ENCODE results near the gene SPANXN3.
"Not testable (repeated sequence)": the region's sequence is repeated elsewhere in the genome, so short reads cannot be mapped to it uniquely, and the experiment has no call there.

The SPANXN3 gene, protein sequence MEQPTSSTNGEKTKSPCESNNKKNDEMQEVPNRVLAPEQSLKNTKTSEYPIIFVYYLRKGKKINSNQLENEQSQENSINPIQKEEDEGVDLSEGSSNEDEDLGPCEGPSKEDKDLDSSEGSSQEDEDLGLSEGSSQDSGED

DNA sequence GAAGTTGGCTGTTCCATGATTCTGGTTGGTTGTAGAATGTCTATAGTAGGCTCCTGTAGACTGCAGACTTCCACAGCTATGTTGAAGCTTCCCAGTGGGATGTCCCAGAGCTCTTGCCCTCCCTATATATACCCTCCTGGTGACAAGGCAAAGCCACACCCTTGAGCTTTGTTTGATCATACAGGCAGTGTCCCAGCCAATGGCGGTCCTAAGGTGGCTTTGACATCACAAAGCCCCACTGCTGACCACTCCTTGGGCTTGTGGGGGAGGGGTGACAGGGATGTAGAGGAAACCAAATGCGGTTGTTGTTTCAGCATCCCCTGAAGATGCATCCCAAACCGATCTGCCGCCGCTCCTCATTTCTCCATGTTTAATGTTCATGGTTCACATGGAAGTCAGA lies at the start of gene SPANXN3:
SPANXN3 (minus strand) TSS at position 101 of the 400 bp plus-strand sequence; CDS start at position 17, 84 bp downstream.
- not testable (repeated sequence) for H3K4me3 ChIP-seq (ENCODE audit: low read length)

DNA sequence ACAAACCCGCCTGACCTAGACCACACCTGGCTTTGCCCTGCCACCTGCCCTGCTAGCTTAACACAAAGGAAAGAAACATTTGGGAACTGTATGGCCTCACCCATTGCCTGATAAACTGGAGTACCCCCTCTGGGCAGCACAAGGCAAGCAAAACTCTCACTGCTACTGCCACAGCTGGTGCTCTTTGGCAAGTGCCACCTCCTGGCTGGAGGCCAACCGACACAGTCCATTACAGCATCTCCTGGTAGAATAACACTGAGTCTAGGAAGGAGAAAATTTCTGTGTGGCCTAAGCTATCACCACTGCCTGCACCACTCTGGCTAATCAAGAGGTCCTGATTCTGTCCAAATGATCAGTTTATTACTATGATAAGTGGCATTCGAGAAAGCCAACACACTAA lies 18.9 kb upstream of the SPANXN3 start:
- TF ChIP-seq ZNF274 (IDR thresholded peaks at IDR 0.05; ENCODE audit: low read depth, low read length) = no peak
- H3K4me3 ChIP-seq (ENCODE audit: low read length) = no peak overlapping the region

- not testable (repeated sequence) for H3K4me3 ChIP-seq (ENCODE audit: low read length)
Observed at GRCh38 chrX:143502196-143502595, 15.1 kb downstream of the SPANXN3 start.

GRCh38 chrX:143500751-143501150 lies 16.5 kb downstream of the SPANXN3 start:
- no peak overlapping the region for H3K4me3 ChIP-seq (ENCODE audit: low read length)
- no peak for TF ChIP-seq ZNF274 (IDR thresholded peaks at IDR 0.05; ENCODE audit: low read depth, low read length)

DNA sequence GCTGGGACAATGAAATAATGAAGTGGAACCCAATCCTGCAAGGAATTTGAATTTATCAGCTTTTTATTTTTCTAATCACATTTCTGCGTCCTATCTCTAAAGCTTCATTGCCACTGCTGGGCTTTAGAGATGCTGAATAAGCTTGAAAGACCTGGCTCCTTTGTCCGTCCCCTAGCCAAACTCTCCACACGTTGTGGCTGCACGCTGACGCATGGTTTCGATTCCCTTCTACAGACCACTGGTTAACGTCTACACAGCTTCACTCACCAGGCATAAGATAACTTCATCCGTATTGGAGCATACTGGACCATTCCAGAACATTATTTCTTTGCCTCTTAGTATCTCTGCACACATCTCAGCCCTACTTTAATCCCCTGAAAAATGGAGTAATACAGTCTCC lies 31.2 kb downstream of the SPANXN3 start:
- H3K4me3 ChIP-seq (ENCODE audit: low read length) = no peak overlapping the region
- TF ChIP-seq ZNF274 (IDR thresholded peaks at IDR 0.05; ENCODE audit: low read depth, low read length) = no peak

DNA sequence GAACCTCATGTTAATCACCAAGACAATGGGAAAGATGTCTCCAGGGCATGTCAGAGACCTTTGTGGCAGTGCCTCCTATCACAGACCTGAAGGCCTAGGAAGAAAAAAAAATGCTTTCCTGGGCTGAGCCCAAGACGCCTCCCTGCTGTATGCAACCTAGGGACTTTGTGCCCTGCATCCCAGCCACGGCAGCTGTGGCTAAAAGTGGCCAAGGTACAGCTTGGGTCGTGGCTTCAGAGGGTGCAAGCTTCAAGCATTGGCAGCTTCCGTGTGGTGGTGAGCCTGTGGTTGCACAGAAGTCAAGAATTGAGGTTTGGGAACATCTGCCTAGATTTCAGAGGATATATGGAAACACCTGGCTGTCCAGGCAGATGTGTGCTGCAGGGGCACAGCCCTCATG lies 40.5 kb downstream of the SPANXN3 start:
- no peak for TF ChIP-seq ZNF274 (IDR thresholded peaks at IDR 0.05; ENCODE audit: low read depth, low read length)
- no peak overlapping the region for H3K4me3 ChIP-seq (ENCODE audit: low read length)

DNA sequence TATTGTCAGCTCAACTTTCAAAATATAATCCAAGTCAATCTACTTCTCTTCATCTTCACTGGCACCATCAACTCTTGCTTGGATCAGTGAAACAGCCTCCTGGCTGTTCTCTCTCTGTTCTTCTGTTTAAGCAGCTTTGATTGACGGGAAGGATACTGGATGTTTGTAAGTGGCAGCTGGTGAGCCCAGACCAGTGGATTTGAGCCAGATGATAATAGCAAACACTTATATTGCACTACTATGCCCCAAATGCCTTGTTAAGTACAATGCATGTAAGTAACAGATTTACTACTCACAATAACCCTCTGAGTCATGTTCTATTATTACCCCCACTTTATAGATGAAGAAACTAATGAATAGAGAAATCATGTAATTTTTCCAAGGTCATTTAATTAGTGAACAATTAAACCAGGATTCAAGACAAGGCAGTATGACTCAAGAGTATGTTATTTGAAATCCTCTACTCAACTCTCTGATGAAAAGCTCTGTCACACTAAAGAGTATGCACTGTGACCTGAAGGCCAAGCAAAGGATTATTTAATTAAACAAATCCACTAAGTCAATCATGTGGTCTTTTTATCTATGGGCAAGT lies 44.8 kb downstream of the SPANXN3 start:
- TF ChIP-seq ZNF274 (IDR thresholded peaks at IDR 0.05; ENCODE audit: low read depth, low read length) = no peak
- H3K4me3 ChIP-seq (ENCODE audit: low read length) = no peak overlapping the region

- no peak overlapping the region for H3K4me3 ChIP-seq (ENCODE audit: low read length)
- TF ChIP-seq ZNF274 (IDR thresholded peaks at IDR 0.05; ENCODE audit: low read depth, low read length) = no peak
Observed at GRCh38 chrX:143466130-143466529, 51.1 kb downstream of the SPANXN3 start.

- H3K4me3 ChIP-seq (ENCODE audit: low read length) = no peak overlapping the region
- TF ChIP-seq ZNF274 (IDR thresholded peaks at IDR 0.05; ENCODE audit: low read depth, low read length) = no peak
Observed at GRCh38 chrX:143462696-143463095, 54.6 kb downstream of the SPANXN3 start.

DNA sequence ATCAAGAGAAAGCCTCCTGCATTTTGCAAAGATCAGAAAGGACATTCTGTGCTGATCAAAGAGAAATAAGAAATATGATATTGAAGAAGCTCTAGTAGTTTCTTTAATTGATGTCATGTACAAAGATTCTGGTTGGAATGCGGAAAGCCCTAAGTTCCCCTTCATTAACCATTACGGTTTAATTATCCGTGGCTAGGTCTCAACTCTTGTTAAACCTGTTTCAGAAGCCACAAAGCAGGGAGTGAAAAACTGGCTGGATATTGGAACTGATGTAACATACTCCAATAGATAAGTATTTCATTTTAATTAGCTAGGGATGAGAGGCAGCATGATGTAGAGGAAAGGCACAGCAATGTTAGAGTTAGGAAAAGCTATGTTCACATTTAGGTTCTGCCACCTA lies 55.7 kb downstream of the SPANXN3 start:
- no peak for TF ChIP-seq ZNF274 (IDR thresholded peaks at IDR 0.05; ENCODE audit: low read depth, low read length)

More for the DNA sequence above, 55.7 kb downstream of the SPANXN3 start:
- H3K4me3 ChIP-seq (ENCODE audit: low read length) = no peak overlapping the region

Measured in GM08714 (cell line).